GM06990 (cell line): ENCODE data around the gene CD164.
"Not testable (repeated sequence)": the region's sequence is repeated elsewhere in the genome, so short reads cannot be mapped to it uniquely, and the experiment has no call there.

ENCODE experiments used
- DNase-seq: peaks from one replicate; pipeline ENCODE4 v3.0.0-alpha.2; 2011; ENCODE audit not compliant: insufficient read length; ENCODE audit errors: extremely low read depth
- H3K27me3 ChIP-seq: replicated peaks from 2 replicates; pipeline ENCODE4 v1.6.0; 2011; ENCODE audit warnings: low read length; ENCODE audit not compliant: control insufficient read depth, insufficient read depth
- H3K36me3 ChIP-seq: 2 replicates; pipeline ENCODE4 v1.5.1; 2011; ENCODE audit warnings: low read length; ENCODE audit not compliant: control insufficient read depth, insufficient read depth
- H3K4me3 ChIP-seq: replicated peaks from 2 replicates; pipeline ENCODE4 v1.5.1; 2011; ENCODE audit warnings: low read depth, mild to moderate bottlenecking, control low read depth, low read length
- TF ChIP-seq, protein P1 (sequence below): IDR thresholded peaks from 2 replicates; pipeline ENCODE4 v1.5.1; 2011; ENCODE audit warnings: low read length, control low read depth, mild to moderate bottlenecking, inconsistent platforms; ENCODE audit not compliant: insufficient read depth, poor library complexity, severe bottlenecking

The CD164 gene

DNA sequence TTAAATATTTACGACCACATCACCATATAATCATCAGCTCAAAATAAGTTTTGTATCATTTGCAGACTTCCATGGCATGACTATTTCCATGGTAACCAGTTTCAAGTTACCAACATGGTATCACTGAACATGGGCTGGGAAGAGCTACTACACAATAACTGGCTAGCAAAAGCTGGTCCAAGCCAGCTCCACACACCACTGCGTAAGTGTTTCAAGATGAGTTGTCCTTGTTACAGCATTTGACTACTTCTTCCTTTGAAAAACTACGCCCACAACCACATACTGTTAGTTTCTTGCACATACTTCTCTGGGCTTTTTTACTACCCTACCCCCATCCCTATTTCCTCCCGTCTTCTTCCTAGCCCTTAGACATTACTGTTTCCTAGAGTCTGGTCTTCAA lies 8.5 kb downstream of the CD164 start:
- Histone ChIP-seq H3K36me3 (peaks cover 9% of the 10 kb centered on the region), H3K27me3 (no peaks in the 10 kb centered on the region), H3K4me3 (no peak overlapping the region)
- DNase-seq, result peak; percentile 77
- TF ChIP-seq, protein P1, sequence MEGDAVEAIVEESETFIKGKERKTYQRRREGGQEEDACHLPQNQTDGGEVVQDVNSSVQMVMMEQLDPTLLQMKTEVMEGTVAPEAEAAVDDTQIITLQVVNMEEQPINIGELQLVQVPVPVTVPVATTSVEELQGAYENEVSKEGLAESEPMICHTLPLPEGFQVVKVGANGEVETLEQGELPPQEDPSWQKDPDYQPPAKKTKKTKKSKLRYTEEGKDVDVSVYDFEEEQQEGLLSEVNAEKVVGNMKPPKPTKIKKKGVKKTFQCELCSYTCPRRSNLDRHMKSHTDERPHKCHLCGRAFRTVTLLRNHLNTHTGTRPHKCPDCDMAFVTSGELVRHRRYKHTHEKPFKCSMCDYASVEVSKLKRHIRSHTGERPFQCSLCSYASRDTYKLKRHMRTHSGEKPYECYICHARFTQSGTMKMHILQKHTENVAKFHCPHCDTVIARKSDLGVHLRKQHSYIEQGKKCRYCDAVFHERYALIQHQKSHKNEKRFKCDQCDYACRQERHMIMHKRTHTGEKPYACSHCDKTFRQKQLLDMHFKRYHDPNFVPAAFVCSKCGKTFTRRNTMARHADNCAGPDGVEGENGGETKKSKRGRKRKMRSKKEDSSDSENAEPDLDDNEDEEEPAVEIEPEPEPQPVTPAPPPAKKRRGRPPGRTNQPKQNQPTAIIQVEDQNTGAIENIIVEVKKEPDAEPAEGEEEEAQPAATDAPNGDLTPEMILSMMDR, result no peak

DNA sequence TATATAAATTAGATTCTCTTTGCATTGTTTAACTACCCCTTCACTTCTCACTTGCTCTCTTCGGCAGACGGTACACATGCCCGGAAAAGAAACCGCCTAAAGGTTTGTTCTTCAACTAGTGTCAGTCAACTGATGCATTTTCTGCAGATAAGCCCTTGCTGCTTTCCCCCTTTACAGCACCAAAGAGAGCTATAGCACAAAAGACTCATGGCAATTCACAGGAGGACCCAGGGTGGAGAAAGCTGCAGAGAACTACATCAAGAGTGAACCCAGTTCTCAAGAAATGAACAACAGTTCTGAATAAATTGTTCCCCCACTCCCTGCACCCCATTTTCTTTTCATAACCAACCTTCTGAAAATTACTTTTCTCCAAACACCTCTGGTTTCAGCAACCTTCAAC lies 8.9 kb downstream of the CD164 start:
- DNase-seq, result no peak
- no peaks in the 10 kb centered on the region for H3K27me3 ChIP-seq
- TF ChIP-seq, protein P1, result no peak
- H3K36me3 ChIP-seq, result peaks cover 9% of the 10 kb centered on the region
- no peak overlapping the region; the same call in 1 of the 2 replicates for H3K4me3 ChIP-seq

DNA sequence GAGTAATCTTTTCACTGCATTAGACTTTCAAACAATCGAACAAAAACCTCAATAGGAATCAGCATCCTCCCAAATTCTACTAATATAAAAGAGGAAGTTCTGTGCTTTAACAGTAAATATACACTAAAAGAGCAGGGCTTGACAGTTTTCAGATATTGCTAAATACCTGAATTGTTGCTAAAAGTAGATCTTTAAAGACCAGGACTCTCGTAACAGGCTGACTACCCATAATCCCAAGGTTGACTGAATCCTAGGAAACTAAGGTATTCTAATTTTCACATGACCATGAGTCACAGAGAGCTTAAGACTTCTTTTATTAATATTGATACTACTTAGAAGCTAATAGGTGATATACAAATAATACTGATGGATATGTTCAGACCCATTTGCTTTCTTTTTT lies 10.1 kb downstream of the CD164 start:
- TF ChIP-seq, protein P1, result no peak
- H3K27me3 ChIP-seq, result no peaks in the 10 kb centered on the region
- peaks cover 7% of the 10 kb centered on the region for H3K36me3 ChIP-seq
- no peak overlapping the region for H3K4me3 ChIP-seq
- no peak for DNase-seq

DNA sequence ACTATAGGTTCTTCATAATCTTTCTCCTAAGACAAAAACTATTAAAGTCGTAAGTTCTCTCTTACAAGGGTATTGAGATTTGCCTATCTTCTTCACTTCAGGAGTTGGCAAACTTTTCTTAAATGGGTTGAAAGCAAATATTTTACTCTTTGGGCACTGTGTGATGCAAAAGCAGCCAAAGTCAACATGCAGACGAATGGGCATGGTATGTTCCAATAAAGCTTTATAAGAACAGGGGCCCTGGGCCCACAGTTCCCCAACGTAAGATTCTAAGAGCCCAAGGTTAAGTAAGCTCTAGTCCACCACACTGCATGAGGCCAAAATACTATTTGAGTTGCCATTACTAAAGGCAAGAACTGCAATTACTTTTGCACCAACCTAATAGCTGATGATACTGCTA lies 11.5 kb downstream of the CD164 start:
- peaks cover 5% of the 10 kb centered on the region for H3K36me3 ChIP-seq
- no peak for DNase-seq
- no peak overlapping the region for H3K4me3 ChIP-seq
- TF ChIP-seq, protein P1, result no peak
- no peaks in the 10 kb centered on the region for H3K27me3 ChIP-seq

DNA sequence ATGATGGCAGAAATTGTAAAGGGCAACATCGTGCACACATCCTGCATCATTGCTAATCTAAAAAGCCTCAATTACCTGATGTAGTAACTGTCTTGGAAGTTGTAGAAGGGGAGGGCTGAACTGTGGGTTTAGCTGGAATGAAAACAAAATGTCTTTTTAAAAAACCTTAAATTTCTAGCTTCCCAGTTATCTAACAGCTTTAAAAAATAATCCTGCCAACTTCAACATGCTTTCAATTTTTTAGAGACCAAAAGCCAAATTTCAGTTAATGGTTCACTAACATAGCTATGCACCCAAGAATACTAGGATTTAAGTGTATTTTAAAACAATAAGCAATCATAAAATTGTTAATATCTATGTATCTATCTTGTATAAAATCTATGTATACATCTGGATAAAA lies 11.9 kb downstream of the CD164 start:
- H3K27me3 ChIP-seq, result no peaks in the 10 kb centered on the region
- no peak overlapping the region for H3K4me3 ChIP-seq
- no peak for DNase-seq
- H3K36me3 ChIP-seq, result peaks cover 5% of the 10 kb centered on the region
- TF ChIP-seq, protein P1, result no peak

DNA sequence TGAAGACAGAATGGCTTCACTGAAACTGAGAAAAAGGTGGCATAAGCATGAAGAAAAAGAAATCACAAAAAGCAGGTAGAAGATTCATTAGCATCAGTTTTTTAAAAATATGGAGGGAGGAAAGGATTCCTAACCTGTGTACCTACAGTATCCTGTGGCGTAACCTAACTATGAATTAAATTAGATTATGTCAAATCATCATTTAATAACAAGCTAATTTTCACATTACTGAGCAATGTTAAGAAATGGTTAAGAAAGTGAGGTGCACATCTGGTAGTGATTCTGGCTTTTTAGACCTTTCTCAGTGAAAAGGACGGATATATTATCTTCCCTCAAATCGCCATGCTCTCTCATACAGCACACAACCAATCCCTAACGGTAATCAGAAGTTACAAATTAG lies 12.5 kb downstream of the CD164 start:
- no peaks in the 10 kb centered on the region for H3K27me3 ChIP-seq
- TF ChIP-seq, protein P1, result no peak
- peaks cover 5% of the 10 kb centered on the region for H3K36me3 ChIP-seq
- DNase-seq, result no peak
- H3K4me3 ChIP-seq, result no peak overlapping the region

DNA sequence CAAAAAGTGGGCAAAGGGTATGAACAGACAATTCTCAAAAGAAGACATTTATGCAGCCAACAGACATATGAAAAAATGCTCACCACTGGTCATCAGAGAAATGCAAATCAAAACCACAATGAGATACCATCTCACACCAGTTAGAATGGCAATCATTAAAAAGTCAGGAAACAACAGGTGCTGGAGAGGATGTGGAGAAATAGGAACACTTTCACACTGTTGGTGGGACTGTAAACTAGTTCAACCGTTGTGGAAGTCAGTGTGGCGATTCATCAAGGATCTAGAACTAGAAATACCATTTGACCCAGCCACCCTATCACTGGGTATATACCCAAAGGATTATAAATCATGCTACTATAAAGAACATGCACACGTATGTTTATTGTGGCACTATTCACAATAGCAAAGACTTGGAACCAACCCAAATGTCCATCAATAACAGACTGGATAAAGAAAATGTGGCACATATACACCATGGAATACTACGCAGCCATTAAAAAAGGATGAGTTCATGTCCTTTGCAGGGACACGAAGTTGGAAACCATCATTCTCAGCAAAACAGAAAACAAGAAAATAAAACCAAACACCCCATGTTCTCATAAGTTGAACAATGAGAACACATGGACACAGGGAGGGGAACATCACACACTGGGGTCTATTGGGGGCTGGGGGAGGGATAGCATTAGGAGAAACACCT lies 17.7 kb downstream of the CD164 start:
- H3K27me3 ChIP-seq, H3K4me3 ChIP-seq, DNase-seq: not testable (repeated sequence)
- peaks cover 10% of the 10 kb centered on the region for H3K36me3 ChIP-seq
